HL-60 (cell line): ENCODE measurements around the gene NANOS2.

ENCODE experiments used
- DNase-seq, 2 experiments: peaks; one replicate each; pipeline ENCODE4 v3.0.0-alpha.2; 2010 to 2020; ENCODE audit warnings: low read depth in 1 of 2, low spot score in 1 of 2
- H3K27ac ChIP-seq: fragments of 250-450 bp; sonication (Bioruptor Pico); replicated peaks from 2 replicates; pipeline ENCODE4 v1.5.1; 2020; ENCODE audit warnings: mild to moderate bottlenecking, moderate library complexity
- H3K27me3 ChIP-seq: fragments of 250-450 bp; sonication (Bioruptor Pico); 2 replicates; pipeline ENCODE4 v1.5.1; 2021; ENCODE audit warnings: mild to moderate bottlenecking, moderate library complexity; ENCODE audit not compliant: insufficient read depth, poor library complexity, severe bottlenecking
- H3K4me3 ChIP-seq: replicated peaks from 2 replicates; pipeline ENCODE4 v1.5.1; 2011; ENCODE audit warnings: mild to moderate bottlenecking, control low read depth, low read length; ENCODE audit not compliant: insufficient read depth
- CTCF ChIP-seq: IDR thresholded peaks from one replicate; pipeline ENCODE4 v1.5.1; 2011; ENCODE audit warnings: low read length, control low read depth, inconsistent platforms; ENCODE audit not compliant: insufficient read depth
- GABPA ChIP-seq: IDR thresholded peaks from 2 replicates; pipeline ENCODE4 v1.6.1; 2012; ENCODE audit warnings: low read depth
- POLR2AphosphoS5 ChIP-seq: IDR thresholded peaks from 2 replicates; pipeline ENCODE4 v1.6.1; 2012; ENCODE audit warnings: low read depth
- REST ChIP-seq: IDR thresholded peaks from 2 replicates; pipeline ENCODE4 v1.6.1; 2012; ENCODE audit warnings: low read depth; ENCODE audit not compliant: insufficient replicate concordance
- SPI1 ChIP-seq: IDR thresholded peaks from 2 replicates; pipeline ENCODE4 v1.6.1; 2012; ENCODE audit warnings: low read depth, mild to moderate bottlenecking, borderline replicate concordance

NANOS2 gene

DNA sequence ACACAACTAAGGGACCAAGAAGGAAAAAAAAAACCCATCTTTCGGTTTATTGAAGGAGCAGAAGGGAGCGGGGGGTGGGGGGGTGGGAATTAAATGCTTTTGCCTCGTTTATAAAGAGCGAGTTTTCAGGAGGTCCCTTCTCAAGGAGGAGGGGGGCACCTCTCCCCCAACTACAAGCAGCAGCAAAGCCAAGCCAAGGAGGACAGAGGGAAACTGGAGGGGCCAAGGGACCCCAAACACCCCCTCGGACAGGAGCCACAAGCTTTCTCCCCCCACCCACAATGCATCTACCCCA lies 31.0 kb downstream of the NANOS2 start:
- peaks cover 2% of the 10 kb centered on the region for H3K27me3 ChIP-seq
- no peak for DNase-seq
- TF ChIP-seq SPI1 (no peak), CTCF (no peak), POLR2AphosphoS5 (no peak), REST (no peak), GABPA (no peak)
- H3K4me3 ChIP-seq, result no peak overlapping the region
- no peak overlapping the region for H3K27ac ChIP-seq

DNA sequence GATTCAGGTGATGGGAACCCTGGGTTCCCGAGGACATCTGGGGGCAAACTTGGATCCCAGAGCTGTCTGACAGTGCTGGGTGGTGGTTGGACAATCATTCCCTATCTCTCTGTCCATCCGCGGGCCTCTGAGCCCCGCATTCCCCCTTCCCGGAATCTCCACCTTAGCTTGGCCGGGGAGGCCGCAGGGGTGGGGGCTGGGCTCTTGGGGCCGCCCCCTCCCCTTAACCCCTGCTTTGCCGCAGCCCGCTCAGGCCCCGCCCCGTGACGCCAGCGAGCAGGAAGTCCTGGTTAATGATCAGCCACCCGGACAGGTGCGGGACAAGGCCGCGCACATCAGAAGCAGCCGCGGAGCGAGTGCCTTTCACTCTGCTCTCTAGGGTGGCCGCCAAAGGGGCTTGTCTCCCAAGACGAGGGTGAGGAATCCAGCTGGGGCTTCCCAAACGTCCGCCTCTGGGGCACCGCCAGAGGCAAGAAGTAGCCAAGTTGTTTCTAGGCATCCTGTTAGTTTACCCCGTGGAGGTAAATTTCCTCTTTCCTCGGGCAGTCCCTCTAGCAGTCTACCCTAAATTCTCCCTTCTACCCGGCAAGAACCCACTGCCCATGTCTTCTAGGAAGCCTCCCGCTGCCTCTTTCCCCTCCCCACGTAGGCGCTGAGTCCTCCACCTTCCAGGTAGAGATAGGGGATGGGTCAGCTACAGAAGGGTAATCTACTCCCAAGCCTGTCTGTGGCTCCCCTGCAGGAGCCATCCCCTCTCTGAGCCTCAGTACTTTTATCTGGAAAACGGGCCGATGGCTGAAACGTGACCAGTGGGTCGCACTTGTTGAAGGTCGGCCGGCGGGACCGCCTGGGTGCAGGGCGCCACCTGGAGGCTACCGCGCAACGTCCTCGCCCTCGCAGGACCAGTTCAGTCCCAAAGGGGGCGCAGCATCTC lies 31.7 kb downstream of the NANOS2 start:
- TF ChIP-seq CTCF, result peak; percentile 99
- no peak for TF ChIP-seq GABPA
- TF ChIP-seq REST, result no peak
- no peak for TF ChIP-seq SPI1
- 0 out of 2 replicates have a peak, but pooled peaks have one; percentile 42 for TF ChIP-seq POLR2AphosphoS5
- Histone ChIP-seq H3K27ac (no peak overlapping the region), H3K27me3 (peaks cover 2% of the 10 kb centered on the region), H3K4me3 (no peak overlapping the region)
- peak; percentile 78 to 82 for DNase-seq

GRCh38 chr19:45881909-45882528 lies 32.6 kb downstream of the NANOS2 start:
- no peak overlapping the region for H3K4me3 ChIP-seq
- no peak for TF ChIP-seq REST
- no peak for TF ChIP-seq SPI1
- TF ChIP-seq POLR2AphosphoS5, result no peak
- no peak for TF ChIP-seq CTCF
- no peak for TF ChIP-seq GABPA
- no peak overlapping the region for H3K27ac ChIP-seq
- peaks cover 8% of the 10 kb centered on the region for H3K27me3 ChIP-seq
- no peak for DNase-seq
